ENCODE measurements around the gene MMRN1. TPM values are rescaled to one million over a fixed set of nuclear protein-coding genes. Genes with fewer than 3 reads are reported as not detected.

The MMRN1 gene
- total and polyA plus RNA-seq, 2 of the 8 experiments (the other 6 are each of a cell fraction or from before 2014, with no cell fraction given), result not detected

DNA sequence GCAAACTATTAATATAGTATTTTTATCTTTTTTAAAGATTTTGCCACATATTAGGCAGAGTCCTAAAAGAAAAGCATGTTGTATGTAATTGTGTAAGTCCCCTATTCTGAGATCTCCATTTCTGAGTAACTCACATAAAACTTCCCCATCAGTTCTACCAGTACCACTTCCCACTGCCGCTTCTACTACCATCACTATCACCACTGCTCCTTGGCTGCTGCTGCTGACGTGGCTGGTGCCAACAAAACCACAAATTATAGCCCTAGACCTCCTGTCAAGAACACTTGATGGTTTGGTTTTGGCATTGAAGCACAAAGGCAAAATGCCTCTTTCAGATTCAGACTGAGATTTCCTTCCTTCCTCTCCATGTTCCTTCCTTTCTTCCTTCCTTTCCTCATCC lies 106.4 kb downstream of the MMRN1 start:
- Histone ChIP-seq H2AFZ (ENCODE audit: low read length) (no peak overlapping the region), H4K5ac (ENCODE audit: insufficient read length, low read depth, low read length) (no peak overlapping the region), H4K20me1 (replicated peaks in 1 of 2; ENCODE audit: control insufficient read depth in 1 of 2, insufficient read depth in 2 of 2, low read length in 2 of 2) (no peaks in the 10 kb centered on the region), H3K4ac (replicated peaks; ENCODE audit: insufficient read length, low read depth, low read length) (no peak overlapping the region), H3K79me2 (ENCODE audit: control insufficient read depth in 1 of 2, insufficient read depth in 2 of 2, low read length in 2 of 2) (no peaks in the 10 kb centered on the region), H3K27ac (ENCODE audit: low read depth, low read length) (no peak overlapping the region), H3K4me2 (ENCODE audit: insufficient read depth in 1 of 2, low read depth in 2 of 2, low read length in 2 of 2) (no peak overlapping the region), H3K79me1 (ENCODE audit: low read depth, low read length) (no peaks in the 10 kb centered on the region), H3K4me1 (replicated peaks in 1 of 4; ENCODE audit: control insufficient read depth in 3 of 4, insufficient read depth in 4 of 4, low read length in 3 of 4) (peaks cover 0 to 3% (median 0%) of the 10 kb centered on the region in 4 experiments; a peak in 2 of 7 replicates), H3K4me3 (ENCODE audit: extremely low read depth in 1 of 4, insufficient read depth in 2 of 4, low read depth in 3 of 4, low read length in 4 of 4) (no peak overlapping the region), H4K91ac (replicated peaks; ENCODE audit: insufficient read length, low read length) (no peak overlapping the region), H3K9ac (replicated peaks in 1 of 4; ENCODE audit: extremely low read depth in 1 of 4, low read depth in 3 of 4, low read length in 3 of 4) (no peak overlapping the region), H2BK120ac (replicated peaks; ENCODE audit: low read depth, low read length) (no peak overlapping the region), H3K18ac (ENCODE audit: extremely low read depth, low read length) (no peak overlapping the region), H2BK20ac (ENCODE audit: low read length) (no peak overlapping the region), H4K8ac (ENCODE audit: extremely low read depth, insufficient read depth, low read length) (no peak overlapping the region), H3K23me2 (ENCODE audit: low read depth, low read length) (no peaks in the 10 kb centered on the region), H2BK15ac (ENCODE audit: low read length) (no peak overlapping the region), H3K36me3 (ENCODE audit: control insufficient read depth in 2 of 4, insufficient read depth in 4 of 4, low read length in 3 of 4) (no peaks in the 10 kb centered on the region), H2BK12ac (ENCODE audit: low read depth, low read length) (peak overlapping the region; percentile 42; the same call in 1 of the 2 replicates), H2BK5ac (ENCODE audit: low read depth, low read length) (no peak overlapping the region), H3K27me3 (replicated peaks in 1 of 4; ENCODE audit: control insufficient read depth in 3 of 4, extremely low read depth in 1 of 4, insufficient read depth in 3 of 4, low read length in 3 of 4) (no peaks in the 10 kb centered on the region), H2AK5ac (ENCODE audit: low read depth, low read length) (no peak overlapping the region), H3K23ac (ENCODE audit: insufficient read length) (no peak overlapping the region), H3K56ac (replicated peaks; ENCODE audit: insufficient read length, low read depth, low read length) (no peak overlapping the region), H3K14ac (ENCODE audit: insufficient read length) (no peak overlapping the region), H3K9me3 (ENCODE audit: insufficient read depth in 2 of 2, low read depth in 1 of 2, low read length in 1 of 2) (no peaks in the 10 kb centered on the region)
- 46% methylated on average over 2 of the region's 2 CpGs; no CpG with 5 or more reads in 1 of the 2 experiments for WGBS, 2 experiments (ENCODE audit: extremely low coverage in 1 of 2, insufficient coverage in 1 of 2, insufficient read length in 1 of 2, insufficient replicate concordance in 2 of 2, low coverage in 1 of 2, low lambda C conversion rate in 2 of 2, missing lambda C conversion rate in 1 of 2)
- peak; percentile 7 for FAIRE-seq
- no peak for DNase-seq (ENCODE audit: low read depth in 1 of 2, low spot score in 2 of 2)
- TF ChIP-seq, protein P1, sequence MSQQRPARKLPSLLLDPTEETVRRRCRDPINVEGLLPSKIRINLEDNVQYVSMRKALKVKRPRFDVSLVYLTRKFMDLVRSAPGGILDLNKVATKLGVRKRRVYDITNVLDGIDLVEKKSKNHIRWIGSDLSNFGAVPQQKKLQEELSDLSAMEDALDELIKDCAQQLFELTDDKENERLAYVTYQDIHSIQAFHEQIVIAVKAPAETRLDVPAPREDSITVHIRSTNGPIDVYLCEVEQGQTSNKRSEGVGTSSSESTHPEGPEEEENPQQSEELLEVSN (IDR thresholded peaks at IDR 0.05), result no peak
- TF ChIP-seq EGR1 (IDR thresholded peaks at IDR 0.05; ENCODE audit: borderline replicate concordance, low read depth, low read length), result no peak
- no peak for TF ChIP-seq CHD2 (IDR thresholded peaks at IDR 0.05; ENCODE audit: low read length)
- no peak for TF ChIP-seq POLR2A (IDR thresholded peaks at IDR 0.05; ENCODE audit: control extremely low read depth in 1 of 2, low read depth in 2 of 2, low read length in 2 of 2)
- TF ChIP-seq SRF (IDR thresholded peaks at IDR 0.05; ENCODE audit: low read depth, low read length), result no peak
- TF ChIP-seq RBBP5 (IDR thresholded peaks at IDR 0.05; ENCODE audit: borderline replicate concordance, low read depth, low read length), result no peak
- TF ChIP-seq GTF2F1 (IDR thresholded peaks at IDR 0.05; ENCODE audit: borderline replicate concordance, low read depth, low read length), result no peak
- no peak for TF ChIP-seq NRF1 (IDR thresholded peaks at IDR 0.05; ENCODE audit: low read depth, low read length)
- no peak for TF ChIP-seq ASH2L (IDR thresholded peaks at IDR 0.05; ENCODE audit: low read length)
- no peak for TF ChIP-seq SUZ12 (IDR thresholded peaks at IDR 0.05; ENCODE audit: low read length)
- TF ChIP-seq YY1 (IDR thresholded peaks at IDR 0.05; ENCODE audit: low read depth, low read length), result no peak
- no peak for TF ChIP-seq SAP30 (IDR thresholded peaks at IDR 0.05; ENCODE audit: insufficient read depth, insufficient replicate concordance, low read length)
- no peak for TF ChIP-seq CTBP2 (IDR thresholded peaks at IDR 0.05; ENCODE audit: borderline replicate concordance, insufficient read depth, insufficient read length, low read length)
- no peak for TF ChIP-seq JUND (IDR thresholded peaks at IDR 0.05; ENCODE audit: low read length)
- ChIA-PET CTCF (ENCODE audit: partially characterized antibody) (interaction anchor here (0.6 to 1.1 kb wide), 2 partner anchors 30 to 1112 kb away, joined by 3 read pairs; no protein-coding TSS in a partner anchor), POLR2A (ENCODE audit: partially characterized antibody) (no interaction called here)
